AG04450 (cell line): ENCODE measurements around the gene PALMD. TPM values are rescaled to one million over a fixed set of nuclear protein-coding genes. Genes with fewer than 3 reads are reported as not detected.

Experiments used
- CTCF ChIA-PET: fragments of 300-600, 350-600 bp; formaldehyde crosslinking; extraction: SDS; loops from one replicate; lab custom pipeline; 2022; ENCODE audit warnings: antibody characterized with exemption, inconsistent platforms; lab: Charles Lee
- POLR2A ChIA-PET: fragments of 350-600 bp; formaldehyde crosslinking; extraction: SDS; loops from one replicate; lab custom pipeline; 2021; ENCODE audit warnings: antibody characterized with exemption, inconsistent platforms; lab: Yijun Ruan, JAX
- DNase-seq: peaks from one replicate; pipeline ENCODE4 v3.0.0-alpha.2; 2011; ENCODE audit warnings: low read depth, low spot score
- H3K27ac ChIP-seq: one replicate; pipeline ENCODE4 v1.5.1; 2012; ENCODE audit warnings: low read depth, low read length, control low read depth
- H3K27me3 ChIP-seq: one replicate; pipeline ENCODE4 v1.6.0; 2012; ENCODE audit warnings: low read length; ENCODE audit not compliant: control insufficient read depth, insufficient read depth
- H3K4me3 ChIP-seq: 2 replicates; pipeline ENCODE4 v1.5.1; 2011; ENCODE audit warnings: mild to moderate bottlenecking, low read depth, low read length, control low read depth
- H3K9me3 ChIP-seq: 2 replicates; pipeline ENCODE4 v1.5.1; 2012; ENCODE audit warnings: low read length; ENCODE audit not compliant: control insufficient read depth, insufficient read depth
- polyA plus RNA-seq: library from polyadenylated mRNA; depleted of rRNA; stranded (reverse); fragments of >200 nt; gene quantifications from 2 replicates; pipeline ENCODE4 v1.2.3, GENCODE V29; 2011
- TF ChIP-seq, protein P1 (sequence below): IDR thresholded peaks from 2 replicates; pipeline ENCODE4 v1.5.1; 2011; ENCODE audit warnings: low read depth, low read length, control low read depth, inconsistent platforms

Gene PALMD
- polyA plus RNA-seq, 1 experiment: 0.37 TPM

DNA sequence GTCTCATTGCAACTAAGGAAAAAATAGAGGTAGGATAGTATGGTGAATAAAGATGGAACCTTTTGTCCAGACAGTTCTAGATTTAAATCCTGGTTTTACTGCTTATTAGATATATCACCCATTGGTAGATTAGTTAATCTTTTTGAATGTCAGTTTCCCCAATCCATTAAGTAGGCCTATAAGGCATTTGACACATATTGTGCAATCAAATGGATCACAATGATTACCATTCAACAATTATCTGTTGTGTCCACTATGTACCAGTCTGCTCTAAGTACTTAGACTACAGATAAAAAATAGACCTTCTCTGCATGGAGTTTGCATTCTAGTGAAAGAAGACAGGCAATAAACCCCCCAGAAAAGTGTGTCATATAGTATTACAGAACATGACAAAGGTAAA is 6.0 kb upstream of the PALMD start:
- Histone ChIP-seq H3K27ac (no peak overlapping the region), H3K4me3 (no peak overlapping the region), H3K27me3 (no peaks in the 10 kb centered on the region), H3K9me3 (no peaks in the 10 kb centered on the region)
- TF ChIP-seq, protein P1, sequence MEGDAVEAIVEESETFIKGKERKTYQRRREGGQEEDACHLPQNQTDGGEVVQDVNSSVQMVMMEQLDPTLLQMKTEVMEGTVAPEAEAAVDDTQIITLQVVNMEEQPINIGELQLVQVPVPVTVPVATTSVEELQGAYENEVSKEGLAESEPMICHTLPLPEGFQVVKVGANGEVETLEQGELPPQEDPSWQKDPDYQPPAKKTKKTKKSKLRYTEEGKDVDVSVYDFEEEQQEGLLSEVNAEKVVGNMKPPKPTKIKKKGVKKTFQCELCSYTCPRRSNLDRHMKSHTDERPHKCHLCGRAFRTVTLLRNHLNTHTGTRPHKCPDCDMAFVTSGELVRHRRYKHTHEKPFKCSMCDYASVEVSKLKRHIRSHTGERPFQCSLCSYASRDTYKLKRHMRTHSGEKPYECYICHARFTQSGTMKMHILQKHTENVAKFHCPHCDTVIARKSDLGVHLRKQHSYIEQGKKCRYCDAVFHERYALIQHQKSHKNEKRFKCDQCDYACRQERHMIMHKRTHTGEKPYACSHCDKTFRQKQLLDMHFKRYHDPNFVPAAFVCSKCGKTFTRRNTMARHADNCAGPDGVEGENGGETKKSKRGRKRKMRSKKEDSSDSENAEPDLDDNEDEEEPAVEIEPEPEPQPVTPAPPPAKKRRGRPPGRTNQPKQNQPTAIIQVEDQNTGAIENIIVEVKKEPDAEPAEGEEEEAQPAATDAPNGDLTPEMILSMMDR: no peak
- ChIA-PET CTCF (no interaction called here), POLR2A (no interaction called here)
- DNase-seq: no peak

GRCh38 chr1:99640672-99641071 is 5.2 kb upstream of the PALMD start:
- H3K9me3 ChIP-seq: no peaks in the 10 kb centered on the region
- TF ChIP-seq, protein P1: no peak
- DNase-seq: no peak
- H3K27me3 ChIP-seq: no peaks in the 10 kb centered on the region
- no peak overlapping the region for H3K27ac ChIP-seq
- ChIA-PET CTCF (no interaction called here), POLR2A (no interaction called here)
- H3K4me3 ChIP-seq: no peak overlapping the region

DNA sequence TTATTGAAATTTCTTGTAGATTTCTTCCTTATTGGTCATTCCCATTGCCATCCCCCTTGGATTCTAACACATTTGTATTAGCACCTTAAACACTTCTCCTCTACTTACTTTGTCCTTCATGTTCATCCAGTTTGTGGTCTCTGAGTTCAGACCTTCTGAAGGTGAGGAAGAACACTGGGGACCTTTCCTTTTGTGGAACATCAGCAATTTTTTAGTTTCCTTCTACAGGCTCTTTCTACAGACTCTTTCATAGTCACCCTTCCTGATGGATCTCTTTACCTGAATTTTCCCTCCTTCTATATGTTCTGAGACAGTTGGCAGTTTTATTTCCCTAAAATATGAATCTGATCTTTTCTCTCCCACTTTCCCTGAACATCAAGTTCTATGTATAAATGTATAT is 4.4 kb upstream of the PALMD start:
- POLR2A ChIA-PET: no interaction called here
- CTCF ChIA-PET: no interaction called here

GRCh38 chr1:99642053-99642452 is 3.9 kb upstream of the PALMD start:
- Histone ChIP-seq H3K9me3 (no peaks in the 10 kb centered on the region), H3K4me3 (no peak overlapping the region), H3K27ac (no peak overlapping the region), H3K27me3 (no peaks in the 10 kb centered on the region)
- TF ChIP-seq, protein P1: no peak
- ChIA-PET POLR2A (no interaction called here), CTCF (no interaction called here)
- DNase-seq: no peak

More for the DNA sequence above, 4.4 kb upstream of the PALMD start:
- H3K27ac ChIP-seq: no peak overlapping the region
- no peak for DNase-seq
- TF ChIP-seq, protein P1: no peak
- H3K9me3 ChIP-seq: no peaks in the 10 kb centered on the region
- H3K4me3 ChIP-seq: no peak overlapping the region
- H3K27me3 ChIP-seq: no peaks in the 10 kb centered on the region

GRCh38 chr1:99643021-99643779 is 2.7 kb upstream of the PALMD start:
- POLR2A ChIA-PET: no interaction called here
- no peaks in the 10 kb centered on the region for H3K27me3 ChIP-seq
- H3K4me3 ChIP-seq: no peak overlapping the region
- no peak overlapping the region for H3K27ac ChIP-seq
- H3K9me3 ChIP-seq: no peaks in the 10 kb centered on the region
- no peak for DNase-seq
- CTCF ChIA-PET: no interaction called here
- TF ChIP-seq, protein P1: no peak
